DMS 273 treated with DMSO at 0.1 percent for 48 hours (cell line): ENCODE data around the gene ARHGEF4.

Experiments used
- DNase-seq: peaks from one replicate; lab custom pipeline; 2025; lab: John Stamatoyannopoulos, UW

The ARHGEF4 gene

DNA sequence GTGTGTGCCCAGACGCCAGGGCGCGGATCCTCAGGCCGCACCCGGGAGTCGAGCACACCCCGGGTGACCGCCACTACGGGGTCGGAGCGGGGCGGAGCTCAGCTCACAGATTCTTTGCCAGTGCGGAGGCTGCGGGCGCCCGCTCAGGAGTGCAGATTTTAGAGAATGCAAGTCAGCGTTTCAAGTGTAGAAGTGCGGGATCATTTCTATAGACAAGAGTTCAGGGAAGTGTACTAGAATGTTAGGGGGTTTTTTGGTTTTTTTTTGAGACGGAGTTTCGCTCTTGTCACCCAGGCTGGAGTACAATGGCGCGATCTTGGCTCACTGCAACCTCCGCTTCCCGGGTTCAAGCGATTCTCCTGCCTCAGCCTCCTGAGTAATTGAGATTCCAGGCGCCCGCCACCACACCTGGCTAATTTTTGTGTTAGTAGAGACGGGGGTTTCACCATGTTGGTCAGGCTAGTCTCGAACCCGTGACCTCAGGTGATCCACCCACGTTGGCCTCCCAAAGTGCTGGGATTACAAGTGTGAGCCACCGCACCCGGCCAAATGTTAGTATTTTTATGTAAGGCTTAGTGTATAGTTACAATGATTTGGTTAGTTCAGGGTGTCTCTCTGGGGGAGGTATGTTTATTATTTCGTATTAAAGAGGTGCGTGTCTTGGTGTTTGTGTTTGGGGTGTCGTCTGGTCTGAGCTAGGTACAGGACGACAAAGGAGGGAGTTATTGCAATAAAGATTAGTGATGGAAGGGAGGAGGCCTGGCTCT, 257.2 kb downstream of the ARHGEF4 start:
- DNase-seq, result peak; percentile 60

- DNase-seq, result no peak
Observed at GRCh38 chr2:131094463-131095281, 258.0 kb downstream of the ARHGEF4 start.
